Suprapubic skin (tissue), 4 donors: ENCODE data around the gene PPP1R15B. TPM values are rescaled to one million over a fixed set of nuclear protein-coding genes. Genes with fewer than 3 reads are reported as not detected.
A peak's percentile ranks its signal among the peaks of the same experiment; 100 is the strongest.

Experiments
- DNase-seq, 2 donors: peaks; one replicate each; pipeline ENCODE4 v3.0.0-alpha.2; 2019; ENCODE audit warnings: low spot score in 2 of 2
- H3K27ac ChIP-seq: fragments of 200-600 bp; sonication (generic); one replicate; pipeline ENCODE4 v1.5.1; 2019
- H3K27me3 ChIP-seq: fragments of 200-600 bp; sonication (generic); one replicate; pipeline ENCODE4 v1.5.1; 2019
- H3K36me3 ChIP-seq: fragments of 200-600 bp; sonication (generic); one replicate; pipeline ENCODE4 v1.5.1; 2019
- H3K4me1 ChIP-seq: fragments of 200-600 bp; sonication (generic); one replicate; pipeline ENCODE4 v1.5.1; 2019
- H3K4me3 ChIP-seq: fragments of 200-600 bp; sonication (generic); one replicate; pipeline ENCODE4 v1.5.1; 2019; ENCODE audit warnings: mild to moderate bottlenecking
- H3K9me3 ChIP-seq: fragments of 200-600 bp; sonication (generic); one replicate; pipeline ENCODE4 v1.5.1; 2019
- EP300 ChIP-seq: sonication (generic); formaldehyde crosslinking; IDR thresholded peaks from one replicate; pipeline ENCODE4 v1.6.1; 2017; ENCODE audit warnings: antibody characterized with exemption
- POLR2A ChIP-seq, 2 donors: fragments of 450-650 bp; IDR thresholded peaks; one replicate each; pipeline ENCODE4 v1.6.1; 2017; ENCODE audit warnings: antibody characterized with exemption in 2 of 2, mild to moderate bottlenecking in 2 of 2, moderate library complexity in 2 of 2
- POLR2AphosphoS5 ChIP-seq, 3 donors: sonication (generic); formaldehyde crosslinking; IDR thresholded peaks; one replicate each; pipeline ENCODE4 v1.6.1; 2017; ENCODE audit warnings: antibody characterized with exemption in 3 of 3
- WGBS: methylation state at CpG from one replicate; pipeline ENCODE4 v1.1.5; 2018; 5-methylcytosine and 5-hydroxymethylcytosine counted together
- total RNA-seq, 4 donors: library from RNA; depleted of rRNA; stranded (reverse); fragments of >200 nt; gene quantifications; one replicate each; pipeline ENCODE4 v1.1.0, GENCODE V29; 2016
- TF ChIP-seq, protein P1 (sequence below), 2 donors: fragments of 200-600 bp in 1 of 2; fragments of 450-650 bp in 1 of 2; sonication (generic) in 1 of 2; IDR thresholded peaks; one replicate each; pipeline ENCODE4 v1.5.1; 2016 to 2019; ENCODE audit warnings: antibody characterized with exemption in 2 of 2, mild to moderate bottlenecking in 1 of 2, moderate library complexity in 1 of 2

The PPP1R15B gene
- total RNA-seq, 4 donors from 2014 or later, result 51.2 to 66.4 (median 56.7) TPM

- Histone ChIP-seq H3K36me3 (peaks cover 69% of the 10 kb centered on the region), H3K4me3 (no peak overlapping the region), H3K27ac (peak overlapping the region; percentile 53), H3K9me3 (no peaks in the 10 kb centered on the region), H3K27me3 (no peaks in the 10 kb centered on the region), H3K4me1 (peaks cover 37% of the 10 kb centered on the region)
- DNase-seq, result no peak
- TF ChIP-seq POLR2AphosphoS5 (IDR thresholded peaks at IDR 0.05) (no peak), EP300 (no peak), POLR2A (IDR thresholded peaks at IDR 0.05) (no peak)
- TF ChIP-seq, protein P1, sequence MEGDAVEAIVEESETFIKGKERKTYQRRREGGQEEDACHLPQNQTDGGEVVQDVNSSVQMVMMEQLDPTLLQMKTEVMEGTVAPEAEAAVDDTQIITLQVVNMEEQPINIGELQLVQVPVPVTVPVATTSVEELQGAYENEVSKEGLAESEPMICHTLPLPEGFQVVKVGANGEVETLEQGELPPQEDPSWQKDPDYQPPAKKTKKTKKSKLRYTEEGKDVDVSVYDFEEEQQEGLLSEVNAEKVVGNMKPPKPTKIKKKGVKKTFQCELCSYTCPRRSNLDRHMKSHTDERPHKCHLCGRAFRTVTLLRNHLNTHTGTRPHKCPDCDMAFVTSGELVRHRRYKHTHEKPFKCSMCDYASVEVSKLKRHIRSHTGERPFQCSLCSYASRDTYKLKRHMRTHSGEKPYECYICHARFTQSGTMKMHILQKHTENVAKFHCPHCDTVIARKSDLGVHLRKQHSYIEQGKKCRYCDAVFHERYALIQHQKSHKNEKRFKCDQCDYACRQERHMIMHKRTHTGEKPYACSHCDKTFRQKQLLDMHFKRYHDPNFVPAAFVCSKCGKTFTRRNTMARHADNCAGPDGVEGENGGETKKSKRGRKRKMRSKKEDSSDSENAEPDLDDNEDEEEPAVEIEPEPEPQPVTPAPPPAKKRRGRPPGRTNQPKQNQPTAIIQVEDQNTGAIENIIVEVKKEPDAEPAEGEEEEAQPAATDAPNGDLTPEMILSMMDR (IDR thresholded peaks at IDR 0.05), result no peak
- 43% methylated on average over 6 of the region's 8 CpGs for WGBS
These were observed 39.0 kb upstream of the PPP1R15B start for GRCh38 chr1:204450461-204451257.

GRCh38 chr1:204449678-204450280, 38.2 kb upstream of the PPP1R15B start:
- TF ChIP-seq EP300, result no peak
- TF ChIP-seq POLR2A (IDR thresholded peaks at IDR 0.05), result no peak
- no peak for TF ChIP-seq POLR2AphosphoS5 (IDR thresholded peaks at IDR 0.05)
- TF ChIP-seq, protein P1 (IDR thresholded peaks at IDR 0.05), result no peak
- H3K27ac ChIP-seq, result peak overlapping the region; percentile 5
- H3K36me3 ChIP-seq, result peaks cover 60% of the 10 kb centered on the region
- DNase-seq, result no peak
- H3K27me3 ChIP-seq, result no peaks in the 10 kb centered on the region
- no peaks in the 10 kb centered on the region for H3K9me3 ChIP-seq
- no peak overlapping the region for H3K4me3 ChIP-seq
- WGBS, result 93% methylated on average over 3 of the region's 8 CpGs
- H3K4me1 ChIP-seq, result peaks cover 41% of the 10 kb centered on the region

DNA sequence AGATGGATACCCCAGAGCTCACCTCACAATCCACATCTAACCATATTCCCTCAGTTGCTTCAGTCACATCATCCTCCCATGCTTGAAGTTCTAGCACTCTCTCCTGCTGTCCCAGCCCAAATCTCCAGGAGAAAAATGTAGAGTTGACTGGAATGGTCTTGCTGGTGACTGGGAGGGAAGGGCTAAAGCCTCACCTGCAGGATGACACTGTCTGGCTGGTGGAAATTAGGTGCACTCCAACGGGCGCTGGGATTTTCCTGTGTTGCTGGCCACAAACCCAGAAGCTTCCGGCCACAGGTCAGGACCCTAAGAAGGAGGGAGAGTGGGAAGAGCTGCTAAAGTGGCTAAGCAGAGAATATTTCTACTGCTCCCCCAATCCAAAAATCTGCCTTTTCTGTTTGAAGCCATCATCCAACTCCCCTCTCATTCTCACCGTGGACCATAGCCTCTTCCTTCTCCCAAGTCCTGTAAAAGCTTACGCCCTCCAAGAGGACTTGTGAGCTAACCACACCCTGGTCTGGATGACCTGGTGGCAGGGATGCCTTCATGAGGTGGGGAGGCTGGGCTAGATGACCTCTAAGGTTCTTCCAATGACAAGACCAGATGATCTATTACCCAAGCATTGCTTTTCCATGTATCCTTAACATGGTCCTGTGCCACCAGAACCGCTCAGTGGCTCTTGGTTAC, 37.5 kb upstream of the PPP1R15B start:
- peaks cover 56% of the 10 kb centered on the region for H3K36me3 ChIP-seq
- no peaks in the 10 kb centered on the region for H3K27me3 ChIP-seq
- no peaks in the 10 kb centered on the region for H3K9me3 ChIP-seq
- peak overlapping the region; percentile 5 for H3K27ac ChIP-seq
- WGBS, result 86% methylated on average over 6 of the region's 6 CpGs
- DNase-seq, result no peak
- no peak overlapping the region for H3K4me3 ChIP-seq
- TF ChIP-seq, protein P1 (IDR thresholded peaks at IDR 0.05), result no peak
- no peak for TF ChIP-seq POLR2AphosphoS5 (IDR thresholded peaks at IDR 0.05)
- no peak for TF ChIP-seq POLR2A (IDR thresholded peaks at IDR 0.05)
- no peak for TF ChIP-seq EP300
- peaks cover 47% of the 10 kb centered on the region for H3K4me1 ChIP-seq

DNA sequence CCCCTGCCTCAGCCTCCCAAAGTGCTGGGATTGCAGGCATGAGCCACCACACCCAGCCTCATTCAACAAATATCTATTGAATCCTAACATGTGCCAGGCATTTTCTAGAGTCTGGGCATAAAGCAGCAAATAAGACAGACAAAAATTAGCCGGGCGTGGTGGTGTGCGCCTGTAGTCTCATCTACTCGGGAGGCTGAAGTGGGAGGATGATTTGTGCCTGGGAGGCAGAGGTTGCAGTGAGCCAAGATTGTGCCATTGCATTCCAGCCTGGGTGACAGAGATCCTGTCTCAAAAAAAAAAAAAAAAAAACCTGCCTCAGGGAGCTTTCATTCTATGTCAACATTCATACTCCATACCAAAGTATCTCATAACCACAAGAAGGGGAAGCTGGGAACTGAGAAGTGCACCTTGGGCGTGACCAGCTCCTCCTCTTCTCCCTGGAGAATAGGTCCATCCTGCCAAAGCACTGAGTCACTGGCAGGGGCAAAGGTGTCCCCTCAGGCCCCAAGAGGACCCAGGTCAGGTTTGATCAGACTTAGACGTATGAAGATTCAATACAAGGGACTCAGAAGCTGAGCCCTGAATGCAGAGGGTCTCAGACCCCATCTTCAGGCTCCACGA, 36.8 kb upstream of the PPP1R15B start:
- DNase-seq, result no peak
- H3K4me1 ChIP-seq, result peaks cover 54% of the 10 kb centered on the region
- no peaks in the 10 kb centered on the region for H3K27me3 ChIP-seq

More for the DNA sequence above, 36.8 kb upstream of the PPP1R15B start:
- WGBS, result 63% methylated on average over 7 of the region's 7 CpGs
- Histone ChIP-seq H3K4me3 (no peak overlapping the region), H3K36me3 (peaks cover 54% of the 10 kb centered on the region), H3K9me3 (no peaks in the 10 kb centered on the region), H3K27ac (no peak overlapping the region)
- TF ChIP-seq POLR2A (IDR thresholded peaks at IDR 0.05) (no peak), EP300 (no peak), POLR2AphosphoS5 (IDR thresholded peaks at IDR 0.05) (no peak)
- TF ChIP-seq, protein P1 (IDR thresholded peaks at IDR 0.05), result no peak
